ENCODE data around the gene RAPGEF3. TPM values are rescaled to one million over a fixed set of nuclear protein-coding genes. Genes with fewer than 3 reads are reported as not detected.

RAPGEF3 gene
- total and polyA plus RNA-seq, 2 experiments from 2014 or later, result 2.1 to 2.6 TPM

GRCh38 chr12:47750916-47751470, 7.7 kb downstream of the RAPGEF3 start:
- WGBS (ENCODE audit: low lambda C conversion rate, missing lambda C conversion rate), result 97% methylated on average over 18 of the region's 19 CpGs
- H3K4me3 ChIP-seq, result no peak overlapping the region

GRCh38 chr12:47750229-47750798, 8.4 kb downstream of the RAPGEF3 start:
- no peaks in the 10 kb centered on the region for H3K9me3 ChIP-seq (ENCODE audit: low read depth)
- H3K4me1 ChIP-seq (ENCODE audit: insufficient read depth), result peaks cover 10% of the 10 kb centered on the region
- DNase-seq (ENCODE audit: low spot score), result no peak
- no peaks in the 10 kb centered on the region for H3K36me3 ChIP-seq (replicated peaks; ENCODE audit: insufficient read depth, low read depth)
- no peaks in the 10 kb centered on the region for H3K79me2 ChIP-seq
- no peak overlapping the region for H3K27ac ChIP-seq
- no peak overlapping the region for H3K4me3 ChIP-seq
- H3K27me3 ChIP-seq, result no peaks in the 10 kb centered on the region
- no peak overlapping the region for H2AFZ ChIP-seq
- 90% methylated on average over 10 of the region's 10 CpGs for WGBS (ENCODE audit: low lambda C conversion rate, missing lambda C conversion rate)
- no peak overlapping the region for H3K4me2 ChIP-seq
- H4K20me1 ChIP-seq (ENCODE audit: insufficient read depth, poor library complexity, severe bottlenecking), result no peaks in the 10 kb centered on the region
- TF ChIP-seq EZH2 (IDR thresholded peaks at IDR 0.05; ENCODE audit: borderline replicate concordance), result no peak
- TF ChIP-seq, protein P1, sequence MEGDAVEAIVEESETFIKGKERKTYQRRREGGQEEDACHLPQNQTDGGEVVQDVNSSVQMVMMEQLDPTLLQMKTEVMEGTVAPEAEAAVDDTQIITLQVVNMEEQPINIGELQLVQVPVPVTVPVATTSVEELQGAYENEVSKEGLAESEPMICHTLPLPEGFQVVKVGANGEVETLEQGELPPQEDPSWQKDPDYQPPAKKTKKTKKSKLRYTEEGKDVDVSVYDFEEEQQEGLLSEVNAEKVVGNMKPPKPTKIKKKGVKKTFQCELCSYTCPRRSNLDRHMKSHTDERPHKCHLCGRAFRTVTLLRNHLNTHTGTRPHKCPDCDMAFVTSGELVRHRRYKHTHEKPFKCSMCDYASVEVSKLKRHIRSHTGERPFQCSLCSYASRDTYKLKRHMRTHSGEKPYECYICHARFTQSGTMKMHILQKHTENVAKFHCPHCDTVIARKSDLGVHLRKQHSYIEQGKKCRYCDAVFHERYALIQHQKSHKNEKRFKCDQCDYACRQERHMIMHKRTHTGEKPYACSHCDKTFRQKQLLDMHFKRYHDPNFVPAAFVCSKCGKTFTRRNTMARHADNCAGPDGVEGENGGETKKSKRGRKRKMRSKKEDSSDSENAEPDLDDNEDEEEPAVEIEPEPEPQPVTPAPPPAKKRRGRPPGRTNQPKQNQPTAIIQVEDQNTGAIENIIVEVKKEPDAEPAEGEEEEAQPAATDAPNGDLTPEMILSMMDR (IDR thresholded peaks at IDR 0.05; ENCODE audit: poor library complexity), result no peak
- no peak for TF ChIP-seq EZH2phosphoT487 (IDR thresholded peaks at IDR 0.05; ENCODE audit: low read depth, severe bottlenecking, unreplicated experiment)
- no peaks in the 10 kb centered on the region for H3K9me2 ChIP-seq (replicated peaks; ENCODE audit: insufficient read depth)

More at GRCh38 chr12:47750916-47751470, 7.7 kb downstream of the RAPGEF3 start:
- H3K27ac ChIP-seq, result no peak overlapping the region
- peaks cover 10% of the 10 kb centered on the region for H3K4me1 ChIP-seq (ENCODE audit: insufficient read depth)
- no peak overlapping the region for H2AFZ ChIP-seq
- no peak for DNase-seq (ENCODE audit: low spot score)
- H3K4me2 ChIP-seq, result no peak overlapping the region
- H3K9me3 ChIP-seq (ENCODE audit: low read depth), result no peaks in the 10 kb centered on the region
- no peaks in the 10 kb centered on the region for H3K79me2 ChIP-seq
- no peaks in the 10 kb centered on the region for H3K36me3 ChIP-seq (replicated peaks; ENCODE audit: insufficient read depth, low read depth)
- H3K9me2 ChIP-seq (replicated peaks; ENCODE audit: insufficient read depth), result no peaks in the 10 kb centered on the region
- no peaks in the 10 kb centered on the region for H4K20me1 ChIP-seq (ENCODE audit: insufficient read depth, poor library complexity, severe bottlenecking)
- TF ChIP-seq EZH2 (IDR thresholded peaks at IDR 0.05; ENCODE audit: borderline replicate concordance) (no peak), EZH2phosphoT487 (IDR thresholded peaks at IDR 0.05; ENCODE audit: low read depth, severe bottlenecking, unreplicated experiment) (no peak)
- TF ChIP-seq, protein P1 (IDR thresholded peaks at IDR 0.05; ENCODE audit: poor library complexity), result no peak
- H3K27me3 ChIP-seq, result no peaks in the 10 kb centered on the region

GRCh38 chr12:47748899-47749298, 9.8 kb downstream of the RAPGEF3 start:
- TF ChIP-seq EZH2phosphoT487 (IDR thresholded peaks at IDR 0.05; ENCODE audit: low read depth, severe bottlenecking, unreplicated experiment), result no peak
- no peak for TF ChIP-seq EZH2 (IDR thresholded peaks at IDR 0.05; ENCODE audit: borderline replicate concordance)
- TF ChIP-seq, protein P1 (IDR thresholded peaks at IDR 0.05; ENCODE audit: poor library complexity), result no peak
- DNase-seq (ENCODE audit: low spot score), result no peak
- Histone ChIP-seq H2AFZ (no peak overlapping the region), H3K79me2 (no peaks in the 10 kb centered on the region), H3K36me3 (replicated peaks; ENCODE audit: insufficient read depth, low read depth) (no peaks in the 10 kb centered on the region), H3K4me2 (no peak overlapping the region), H3K9me3 (ENCODE audit: low read depth) (no peaks in the 10 kb centered on the region), H3K27me3 (no peaks in the 10 kb centered on the region), H3K4me1 (ENCODE audit: insufficient read depth) (peaks cover 10% of the 10 kb centered on the region), H3K27ac (no peak overlapping the region), H3K9me2 (replicated peaks; ENCODE audit: insufficient read depth) (no peaks in the 10 kb centered on the region), H4K20me1 (ENCODE audit: insufficient read depth, poor library complexity, severe bottlenecking) (no peaks in the 10 kb centered on the region), H3K4me3 (no peak overlapping the region)
- 94% methylated on average over 3 of the region's 3 CpGs for WGBS (ENCODE audit: low lambda C conversion rate, missing lambda C conversion rate)
